OCI-LY7 (cell line): Measurements from ENCODE around the gene SLC44A2. TPM values are rescaled to one million over a fixed set of nuclear protein-coding genes. Genes with fewer than 3 reads are reported as not detected.

Experiments used
- Bru-seq: library from RNA; stranded (reverse); fragments of 400-500 nt; gene quantifications from one replicate; lab custom pipeline; 2021; lab: Mats Ljungman, UMichigan
- BruChase-seq, 2 experiments: library from RNA; stranded (reverse); fragments of 400-500 nt; gene quantifications; one replicate each; lab custom pipeline; 2021; lab: Mats Ljungman, UMichigan
- BruUV-seq: library from RNA; stranded (reverse); fragments of 400-500 nt; replicated peaks from 2 replicates; lab custom pipeline; 2021; lab: Mats Ljungman, UMichigan
- CTCF ChIA-PET: fragments of 300-600 bp; sonication (Branson Sonifier 250); formaldehyde crosslinking; loops from one replicate; lab custom pipeline; 2022; ENCODE audit warnings: antibody characterized with exemption; ENCODE audit not compliant: unreplicated experiment; lab: Charles Lee
- POLR2A ChIA-PET: fragments of 300-600 bp; sonication (Branson Sonifier 250); formaldehyde crosslinking; loops from one replicate; lab custom pipeline; 2022; ENCODE audit warnings: antibody characterized with exemption; lab: Charles Lee
- DNase-seq: peaks from one replicate; pipeline ENCODE4 v3.0.0-alpha.2; 2015; ENCODE audit warnings: low spot score
- H2AFZ ChIP-seq: fragments of 200-600 bp; sonication (generic), shearing (Covaris generic); 2 replicates; pipeline ENCODE4 v1.6.1; 2014; ENCODE audit warnings: mild to moderate bottlenecking, antibody characterized with exemption, low read length, moderate library complexity
- H3K27ac ChIP-seq: fragments of 200-600 bp; sonication (generic); 2 replicates; pipeline ENCODE4 v1.5.1; 2014; ENCODE audit warnings: mixed run types, low read depth, mild to moderate bottlenecking, moderate library complexity, low read length, inconsistent platforms; ENCODE audit not compliant: poor library complexity, severe bottlenecking
- H3K36me3 ChIP-seq: fragments of 200-600 bp; sonication (generic); 2 replicates; pipeline ENCODE4 v1.6.1; 2014; ENCODE audit warnings: mild to moderate bottlenecking, antibody characterized with exemption, low read length, moderate library complexity, mixed read lengths; ENCODE audit not compliant: insufficient read depth
- H3K4me1 ChIP-seq: fragments of 200-600 bp; sonication (generic); 2 replicates; pipeline ENCODE4 v1.5.1; 2014; ENCODE audit warnings: mild to moderate bottlenecking, low read length; ENCODE audit not compliant: insufficient read depth, poor library complexity, severe bottlenecking
- H3K4me2 ChIP-seq: fragments of 200-600 bp; sonication (generic); 2 replicates; pipeline ENCODE4 v1.6.1; 2014; ENCODE audit warnings: mild to moderate bottlenecking, low read length
- H3K4me3 ChIP-seq: fragments of 200-600 bp; sonication (generic); 2 replicates; pipeline ENCODE4 v1.5.1; 2014; ENCODE audit warnings: mild to moderate bottlenecking, low read depth, low read length; ENCODE audit not compliant: poor library complexity, severe bottlenecking
- H3K79me2 ChIP-seq: fragments of 200-600 bp; sonication (generic); 2 replicates; pipeline ENCODE4 v1.6.1; 2016; ENCODE audit warnings: low read depth, mild to moderate bottlenecking, low read length, moderate library complexity, mixed read lengths; ENCODE audit not compliant: insufficient read depth
- H3K9me2 ChIP-seq: fragments of 200-600 bp; sonication (generic); 2 replicates; pipeline ENCODE4 v1.6.1; 2016; ENCODE audit warnings: mild to moderate bottlenecking, low read length, mixed read lengths; ENCODE audit not compliant: insufficient read depth
- H3K9me3 ChIP-seq: fragments of 200-600 bp; sonication (generic); 2 replicates; pipeline ENCODE4 v1.6.1; 2014; ENCODE audit warnings: mild to moderate bottlenecking, mixed run types, low read length, mixed read lengths
- H4K20me1 ChIP-seq: fragments of 200-600 bp; sonication (generic); 2 replicates; pipeline ENCODE4 v1.6.1; 2014; ENCODE audit warnings: mild to moderate bottlenecking, antibody characterized with exemption, low read length, moderate library complexity, mixed read lengths; ENCODE audit not compliant: insufficient read depth
- EZH2phosphoT487 ChIP-seq: fragments of 200-600 bp; sonication (generic); IDR thresholded peaks from 2 replicates; pipeline ENCODE4 v1.6.1; 2018; ENCODE audit warnings: low read depth, borderline replicate concordance, mild to moderate bottlenecking, mixed run types, antibody characterized with exemption, low read length, moderate library complexity, mixed read lengths
- intact Hi-C: fragments of 100-400 bp; cut with micrococcal nuclease; formaldehyde crosslinking; loops from one replicate; pipeline ENCODE4 v1.10.0; 2022; ENCODE audit not compliant: unreplicated experiment
- long read RNA-seq: library from polyadenylated mRNA; stranded (forward); transcript quantifications from one replicate; pipeline ENCODE4 v2.0.0, GENCODE V29; 2022
- total RNA-seq, 2 experiments: library from RNA; depleted of rRNA in 1 of 2; stranded (reverse); fragments of >200 nt in 1 of 2; shearing (Covaris generic) in 1 of 2; gene quantifications; 2 replicates each; pipeline ENCODE4 v1.2.3, GENCODE V29; 2014 to 2022
- TF ChIP-seq, protein P1 (sequence below): fragments of 200-600 bp; sonication (generic); conservative IDR thresholded peaks from 2 replicates; pipeline ENCODE4 v1.5.1; 2014; ENCODE audit warnings: mild to moderate bottlenecking, antibody characterized with exemption, low read length, moderate library complexity, mixed read lengths

Gene SLC44A2
- total RNA-seq (2014; rRNA removed; shearing (Covaris generic)) (104 and 115 TPM in 2 replicates), total RNA-seq (2022) (197 and 248 TPM in 2 replicates), Bru-seq, nascent RNA (percentile 72 among the genes with signal in this experiment), BruChase-seq, experiment 1, labeled RNA remaining after a 6-hour chase (percentile 87 among the genes with signal in this experiment), BruChase-seq, experiment 2, labeled RNA remaining after a 2-hour chase (percentile 80 among the genes with signal in this experiment)
- long read RNA-seq, transcript SLC44A2-202 (22 exons, 3,301 nt) = major isoform, 186 of 345 reads
- long read RNA-seq, transcript SLC44A2-210 (8 exons, 2,577 nt) = minor isoform, 10 of 345 reads
- long read RNA-seq, partial matches to known transcripts = 73 of 345 reads
- long read RNA-seq, other reads (novel, unspliced or antisense) = 76 of 345 reads

DNA sequence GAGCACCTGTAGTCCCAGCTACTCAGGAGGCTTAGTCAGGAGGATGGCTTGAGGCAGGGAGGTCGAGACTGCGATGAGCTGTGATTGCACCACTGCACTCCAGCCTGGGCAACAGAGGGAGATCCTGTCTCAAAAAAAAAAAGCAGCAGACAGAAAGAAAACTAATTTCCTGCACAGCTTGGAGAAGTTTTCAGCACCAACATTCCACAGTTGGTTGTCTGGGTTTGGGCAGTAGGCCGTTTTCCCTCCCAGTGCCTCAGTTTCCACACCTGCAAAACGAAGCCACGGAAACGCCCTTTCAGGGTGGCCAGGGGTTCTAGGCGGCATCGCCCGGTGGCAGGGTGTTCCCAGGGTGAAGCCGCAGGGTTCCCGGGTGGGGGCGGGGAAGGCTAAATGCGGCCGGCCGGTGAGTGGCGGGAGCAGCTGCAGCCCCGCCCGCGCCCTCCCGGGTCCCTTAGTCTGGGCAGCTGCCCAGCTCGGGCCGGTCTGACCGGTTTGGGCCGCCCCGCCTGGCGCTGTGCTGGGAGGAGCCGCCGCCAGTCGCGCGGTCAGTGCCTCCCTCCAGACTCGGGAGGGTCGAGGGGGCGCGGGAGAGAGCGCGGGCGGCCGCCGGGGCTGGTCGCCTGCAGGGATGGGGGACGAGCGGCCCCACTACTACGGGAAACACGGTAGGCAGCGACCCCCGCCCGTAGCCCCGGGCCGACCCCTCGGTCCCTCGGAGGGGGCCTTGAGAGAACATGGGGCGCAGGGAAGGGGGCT is at the start of gene SLC44A2:
Gene SLC44A2 (plus strand): TSS at position 551 of the 759 bp plus-strand sequence. CDS start 81 bp downstream, at position 632.
- Histone ChIP-seq H2AFZ (no peak within 1 kb of the TSS), H3K4me1 (no peaks in the 10 kb centered on the region), H3K36me3 (peaks cover 72% of the 10 kb centered on the region), H3K9me2 (no peaks in the 10 kb centered on the region), H4K20me1 (no peaks in the 10 kb centered on the region), H3K4me2 (no peak within 1 kb of the TSS), H3K79me2 (peaks cover 45% of the 10 kb centered on the region), H3K27ac (no peak within 1 kb of the TSS), H3K9me3 (no peaks in the 10 kb centered on the region), H3K4me3 (no peak within 1 kb of the TSS)
- ChIA-PET CTCF (no interaction called here), POLR2A (interaction anchor here (0.6 kb wide), 1 partner anchor 9 kb away, joined by 3 read pairs; no protein-coding TSS in a partner anchor)
- BruUV-seq = no TSS peak
- DNase-seq = no peak
- TF ChIP-seq, protein P1, sequence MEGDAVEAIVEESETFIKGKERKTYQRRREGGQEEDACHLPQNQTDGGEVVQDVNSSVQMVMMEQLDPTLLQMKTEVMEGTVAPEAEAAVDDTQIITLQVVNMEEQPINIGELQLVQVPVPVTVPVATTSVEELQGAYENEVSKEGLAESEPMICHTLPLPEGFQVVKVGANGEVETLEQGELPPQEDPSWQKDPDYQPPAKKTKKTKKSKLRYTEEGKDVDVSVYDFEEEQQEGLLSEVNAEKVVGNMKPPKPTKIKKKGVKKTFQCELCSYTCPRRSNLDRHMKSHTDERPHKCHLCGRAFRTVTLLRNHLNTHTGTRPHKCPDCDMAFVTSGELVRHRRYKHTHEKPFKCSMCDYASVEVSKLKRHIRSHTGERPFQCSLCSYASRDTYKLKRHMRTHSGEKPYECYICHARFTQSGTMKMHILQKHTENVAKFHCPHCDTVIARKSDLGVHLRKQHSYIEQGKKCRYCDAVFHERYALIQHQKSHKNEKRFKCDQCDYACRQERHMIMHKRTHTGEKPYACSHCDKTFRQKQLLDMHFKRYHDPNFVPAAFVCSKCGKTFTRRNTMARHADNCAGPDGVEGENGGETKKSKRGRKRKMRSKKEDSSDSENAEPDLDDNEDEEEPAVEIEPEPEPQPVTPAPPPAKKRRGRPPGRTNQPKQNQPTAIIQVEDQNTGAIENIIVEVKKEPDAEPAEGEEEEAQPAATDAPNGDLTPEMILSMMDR = no peak
- no peak for TF ChIP-seq EZH2phosphoT487
- intact Hi-C loops = no loop called here

DNA sequence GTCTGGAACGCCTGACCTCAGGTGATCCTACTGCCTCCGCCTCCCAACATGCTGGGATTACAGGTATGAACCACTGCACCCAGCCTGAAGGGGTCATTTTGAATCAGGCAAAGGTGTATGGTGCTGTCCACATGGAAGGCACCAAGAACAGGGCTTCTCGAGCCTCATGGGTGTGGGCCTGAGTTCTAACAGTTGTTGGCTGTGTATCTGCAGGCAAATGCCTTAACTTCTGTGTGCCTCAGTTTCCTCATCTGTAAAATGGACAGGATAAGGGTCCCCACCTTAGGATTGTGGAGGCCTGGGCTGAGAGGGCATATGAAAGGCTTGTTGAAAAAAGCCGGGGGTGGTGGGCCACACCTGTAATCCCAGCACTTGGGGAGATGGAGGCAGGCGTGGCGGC is 47.4 kb upstream of the SLC44A2 start:
- Histone ChIP-seq H3K4me2 (no peak overlapping the region), H3K36me3 (no peaks in the 10 kb centered on the region), H4K20me1 (no peaks in the 10 kb centered on the region), H3K4me3 (no peak overlapping the region), H3K79me2 (no peaks in the 10 kb centered on the region), H3K4me1 (peaks cover 19% of the 10 kb centered on the region), H2AFZ (no peak overlapping the region), H3K27ac (no peak overlapping the region), H3K9me2 (no peaks in the 10 kb centered on the region), H3K9me3 (no peaks in the 10 kb centered on the region)
- intact Hi-C loops = no loop called here
- DNase-seq = no peak
- POLR2A ChIA-PET = no interaction called here
- TF ChIP-seq EZH2phosphoT487 = no peak
- TF ChIP-seq, protein P1 = no peak
- CTCF ChIA-PET = no interaction called here
- BruUV-seq = no TSS peak
